Endothelial cell of umbilical vein (primary cell): Measurements from ENCODE around the gene GRHPR.

Experiments
- EZH2 ChIP-seq: IDR thresholded peaks from 2 replicates; pipeline ENCODE4 v1.6.1; 2012; ENCODE audit warnings: borderline replicate concordance, low read depth, mild to moderate bottlenecking, moderate library complexity, low read length, inconsistent platforms; ENCODE audit not compliant: severe bottlenecking
- GATA2 ChIP-seq: IDR thresholded peaks from 2 replicates; pipeline ENCODE4 v1.7.0; 2011; ENCODE audit warnings: low read depth, mild to moderate bottlenecking, moderate library complexity, mixed read lengths, low read length; ENCODE audit not compliant: insufficient read length, insufficient read depth
- MYC ChIP-seq: IDR thresholded peaks from one replicate; pipeline ENCODE4 v1.6.1; 2011; ENCODE audit warnings: mild to moderate bottlenecking, low read depth, low read length
- POLR2A ChIP-seq: IDR thresholded peaks from 2 replicates; pipeline ENCODE4 v1.6.1; 2012; ENCODE audit warnings: low read depth, mild to moderate bottlenecking, control low read depth, low read length
- POLR2AphosphoS5 ChIP-seq: IDR thresholded peaks from 2 replicates; pipeline ENCODE4 v1.6.1; 2012; ENCODE audit warnings: low read depth, mild to moderate bottlenecking, control low read depth, low read length, moderate library complexity; ENCODE audit not compliant: insufficient read depth
- TF ChIP-seq, protein P1 (sequence below), 2 donors: IDR thresholded peaks; 1 replicate in 1 of 2; 2 replicates in 1 of 2; pipeline ENCODE4 v1.5.1; 2011; ENCODE audit warnings: low read length in 2 of 2, mild to moderate bottlenecking in 2 of 2, moderate library complexity in 2 of 2, control low read depth in 1 of 2, inconsistent platforms in 1 of 2, low read depth in 1 of 2; ENCODE audit not compliant: insufficient read depth in 1 of 2; ENCODE audit errors: extremely low read depth in 1 of 2

DNA sequence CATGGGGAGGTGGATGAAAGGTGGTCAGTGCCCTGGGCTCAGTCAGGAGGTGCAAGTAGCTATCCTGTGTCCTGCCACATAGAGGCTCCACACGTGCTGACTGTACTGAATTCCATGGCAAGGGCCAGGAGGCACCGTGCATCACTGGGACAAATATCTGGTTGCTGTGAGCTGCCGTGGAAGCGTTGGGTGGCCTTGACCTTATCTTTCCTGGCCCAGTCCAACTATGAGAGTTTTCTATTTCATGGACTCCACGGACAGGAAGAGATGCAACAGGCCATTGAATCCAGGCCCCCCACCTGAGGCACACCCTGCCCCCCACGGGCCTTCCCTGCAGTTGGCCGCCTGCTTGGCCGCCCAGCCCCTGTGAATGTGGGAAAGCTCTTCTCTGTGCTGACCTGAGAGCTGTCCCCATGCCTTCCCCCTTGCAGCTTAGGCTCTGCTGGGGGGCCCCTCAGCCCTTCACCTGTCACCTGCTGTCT is 1.7 kb downstream of the GRHPR start:
- TF ChIP-seq, protein P1, sequence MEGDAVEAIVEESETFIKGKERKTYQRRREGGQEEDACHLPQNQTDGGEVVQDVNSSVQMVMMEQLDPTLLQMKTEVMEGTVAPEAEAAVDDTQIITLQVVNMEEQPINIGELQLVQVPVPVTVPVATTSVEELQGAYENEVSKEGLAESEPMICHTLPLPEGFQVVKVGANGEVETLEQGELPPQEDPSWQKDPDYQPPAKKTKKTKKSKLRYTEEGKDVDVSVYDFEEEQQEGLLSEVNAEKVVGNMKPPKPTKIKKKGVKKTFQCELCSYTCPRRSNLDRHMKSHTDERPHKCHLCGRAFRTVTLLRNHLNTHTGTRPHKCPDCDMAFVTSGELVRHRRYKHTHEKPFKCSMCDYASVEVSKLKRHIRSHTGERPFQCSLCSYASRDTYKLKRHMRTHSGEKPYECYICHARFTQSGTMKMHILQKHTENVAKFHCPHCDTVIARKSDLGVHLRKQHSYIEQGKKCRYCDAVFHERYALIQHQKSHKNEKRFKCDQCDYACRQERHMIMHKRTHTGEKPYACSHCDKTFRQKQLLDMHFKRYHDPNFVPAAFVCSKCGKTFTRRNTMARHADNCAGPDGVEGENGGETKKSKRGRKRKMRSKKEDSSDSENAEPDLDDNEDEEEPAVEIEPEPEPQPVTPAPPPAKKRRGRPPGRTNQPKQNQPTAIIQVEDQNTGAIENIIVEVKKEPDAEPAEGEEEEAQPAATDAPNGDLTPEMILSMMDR (IDR thresholded peaks at IDR 0.05; ENCODE audit: extremely low read depth in 1 of 2, insufficient read depth in 1 of 2, low read depth in 1 of 2, low read length in 2 of 2), result no peak
- TF ChIP-seq GATA2 (no peak), EZH2 (no peak), POLR2AphosphoS5 (no peak), POLR2A (no peak), MYC (no peak)
